SKM-1 (cell line): Measurements from ENCODE around the gene SIGLEC8.

Source experiments
- DNase-seq: peaks from one replicate; lab custom pipeline; 2025; ENCODE audit not compliant: unreplicated experiment; lab: John Stamatoyannopoulos, UW

The SIGLEC8 gene

GRCh38 chr19:51407511-51408131 lies 50.6 kb downstream of the SIGLEC8 start:
- peak; percentile 67 for DNase-seq

GRCh38 chr19:51402117-51402516 lies 56.1 kb downstream of the SIGLEC8 start:
- no peak for DNase-seq
